Measurements from ENCODE around the gene PDE7B.

DNA sequence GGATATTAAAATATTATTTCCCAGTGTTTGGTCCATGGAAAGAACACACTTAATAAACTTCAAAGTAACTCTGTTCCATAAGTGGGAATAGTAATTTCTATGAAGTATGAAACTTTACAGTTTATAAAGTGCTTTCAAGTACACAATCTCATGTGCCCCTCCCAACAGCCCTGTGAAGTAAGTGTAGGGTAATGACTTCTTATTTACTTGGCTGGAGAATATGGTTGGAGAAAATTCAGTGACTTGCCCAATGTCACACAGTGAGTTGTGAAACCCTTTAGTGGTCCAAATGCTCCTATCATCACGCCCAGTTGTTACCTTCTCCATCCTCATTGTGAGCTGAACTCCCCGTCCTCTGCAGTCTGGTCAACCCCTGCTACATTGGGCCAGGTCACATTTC lies 141.2 kb downstream of the PDE7B start:
- TF ChIP-seq ZBTB8A (tag by site-specific recombination; IDR thresholded peaks at IDR 0.05): no peak
- no peak for TF ChIP-seq RBAK (tag by site-specific recombination; IDR thresholded peaks at IDR 0.05)
- TF ChIP-seq, protein P1, sequence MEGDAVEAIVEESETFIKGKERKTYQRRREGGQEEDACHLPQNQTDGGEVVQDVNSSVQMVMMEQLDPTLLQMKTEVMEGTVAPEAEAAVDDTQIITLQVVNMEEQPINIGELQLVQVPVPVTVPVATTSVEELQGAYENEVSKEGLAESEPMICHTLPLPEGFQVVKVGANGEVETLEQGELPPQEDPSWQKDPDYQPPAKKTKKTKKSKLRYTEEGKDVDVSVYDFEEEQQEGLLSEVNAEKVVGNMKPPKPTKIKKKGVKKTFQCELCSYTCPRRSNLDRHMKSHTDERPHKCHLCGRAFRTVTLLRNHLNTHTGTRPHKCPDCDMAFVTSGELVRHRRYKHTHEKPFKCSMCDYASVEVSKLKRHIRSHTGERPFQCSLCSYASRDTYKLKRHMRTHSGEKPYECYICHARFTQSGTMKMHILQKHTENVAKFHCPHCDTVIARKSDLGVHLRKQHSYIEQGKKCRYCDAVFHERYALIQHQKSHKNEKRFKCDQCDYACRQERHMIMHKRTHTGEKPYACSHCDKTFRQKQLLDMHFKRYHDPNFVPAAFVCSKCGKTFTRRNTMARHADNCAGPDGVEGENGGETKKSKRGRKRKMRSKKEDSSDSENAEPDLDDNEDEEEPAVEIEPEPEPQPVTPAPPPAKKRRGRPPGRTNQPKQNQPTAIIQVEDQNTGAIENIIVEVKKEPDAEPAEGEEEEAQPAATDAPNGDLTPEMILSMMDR (tag by site-specific recombination; IDR thresholded peaks at IDR 0.05): no peak

Data from HEK293 (cell line).